Fibroblast of pulmonary artery (primary cell): ENCODE results near the gene OAF.
"Not testable (repeated sequence)": the region's sequence is repeated elsewhere in the genome, so short reads cannot be mapped to it uniquely, and the experiment has no call there.

ENCODE experiments used
- DNase-seq: peaks from one replicate; pipeline ENCODE4 v3.0.0-alpha.2; 2010; ENCODE audit warnings: low read depth
- H3K4me3 ChIP-seq: replicated peaks from 2 replicates; pipeline ENCODE4 v1.5.1; 2011; ENCODE audit warnings: low read depth, mild to moderate bottlenecking, control low read depth, low read length, moderate library complexity
- TF ChIP-seq, protein P1 (sequence below): IDR thresholded peaks from 2 replicates; pipeline ENCODE4 v1.5.1; 2011; ENCODE audit warnings: mild to moderate bottlenecking, control low read depth, low read length, inconsistent platforms; ENCODE audit errors: missing control alignments

The OAF gene

DNA sequence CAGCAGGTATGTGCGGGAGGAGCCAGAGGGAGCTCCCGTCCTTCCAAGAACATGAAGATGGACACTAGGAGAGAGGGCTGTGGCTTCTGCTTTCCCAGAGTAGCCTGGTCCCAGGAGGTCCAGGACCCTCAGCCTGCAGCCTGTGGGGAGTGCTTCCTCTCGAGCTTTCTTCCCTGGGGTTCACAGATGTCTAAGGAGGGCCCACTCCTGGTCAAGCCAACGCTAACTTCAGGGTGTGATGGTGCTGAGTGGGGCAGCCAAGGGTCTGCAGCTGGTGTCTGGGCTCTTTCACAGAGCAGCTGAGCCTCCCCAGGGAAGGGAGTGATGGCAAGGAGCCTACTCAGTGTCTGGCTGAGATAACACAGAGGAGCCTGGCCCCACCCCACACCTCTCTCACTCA lies 32.4 kb downstream of the OAF start:
- H3K4me3 ChIP-seq = no peak overlapping the region
- TF ChIP-seq, protein P1, sequence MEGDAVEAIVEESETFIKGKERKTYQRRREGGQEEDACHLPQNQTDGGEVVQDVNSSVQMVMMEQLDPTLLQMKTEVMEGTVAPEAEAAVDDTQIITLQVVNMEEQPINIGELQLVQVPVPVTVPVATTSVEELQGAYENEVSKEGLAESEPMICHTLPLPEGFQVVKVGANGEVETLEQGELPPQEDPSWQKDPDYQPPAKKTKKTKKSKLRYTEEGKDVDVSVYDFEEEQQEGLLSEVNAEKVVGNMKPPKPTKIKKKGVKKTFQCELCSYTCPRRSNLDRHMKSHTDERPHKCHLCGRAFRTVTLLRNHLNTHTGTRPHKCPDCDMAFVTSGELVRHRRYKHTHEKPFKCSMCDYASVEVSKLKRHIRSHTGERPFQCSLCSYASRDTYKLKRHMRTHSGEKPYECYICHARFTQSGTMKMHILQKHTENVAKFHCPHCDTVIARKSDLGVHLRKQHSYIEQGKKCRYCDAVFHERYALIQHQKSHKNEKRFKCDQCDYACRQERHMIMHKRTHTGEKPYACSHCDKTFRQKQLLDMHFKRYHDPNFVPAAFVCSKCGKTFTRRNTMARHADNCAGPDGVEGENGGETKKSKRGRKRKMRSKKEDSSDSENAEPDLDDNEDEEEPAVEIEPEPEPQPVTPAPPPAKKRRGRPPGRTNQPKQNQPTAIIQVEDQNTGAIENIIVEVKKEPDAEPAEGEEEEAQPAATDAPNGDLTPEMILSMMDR = no peak
- no peak for DNase-seq

DNA sequence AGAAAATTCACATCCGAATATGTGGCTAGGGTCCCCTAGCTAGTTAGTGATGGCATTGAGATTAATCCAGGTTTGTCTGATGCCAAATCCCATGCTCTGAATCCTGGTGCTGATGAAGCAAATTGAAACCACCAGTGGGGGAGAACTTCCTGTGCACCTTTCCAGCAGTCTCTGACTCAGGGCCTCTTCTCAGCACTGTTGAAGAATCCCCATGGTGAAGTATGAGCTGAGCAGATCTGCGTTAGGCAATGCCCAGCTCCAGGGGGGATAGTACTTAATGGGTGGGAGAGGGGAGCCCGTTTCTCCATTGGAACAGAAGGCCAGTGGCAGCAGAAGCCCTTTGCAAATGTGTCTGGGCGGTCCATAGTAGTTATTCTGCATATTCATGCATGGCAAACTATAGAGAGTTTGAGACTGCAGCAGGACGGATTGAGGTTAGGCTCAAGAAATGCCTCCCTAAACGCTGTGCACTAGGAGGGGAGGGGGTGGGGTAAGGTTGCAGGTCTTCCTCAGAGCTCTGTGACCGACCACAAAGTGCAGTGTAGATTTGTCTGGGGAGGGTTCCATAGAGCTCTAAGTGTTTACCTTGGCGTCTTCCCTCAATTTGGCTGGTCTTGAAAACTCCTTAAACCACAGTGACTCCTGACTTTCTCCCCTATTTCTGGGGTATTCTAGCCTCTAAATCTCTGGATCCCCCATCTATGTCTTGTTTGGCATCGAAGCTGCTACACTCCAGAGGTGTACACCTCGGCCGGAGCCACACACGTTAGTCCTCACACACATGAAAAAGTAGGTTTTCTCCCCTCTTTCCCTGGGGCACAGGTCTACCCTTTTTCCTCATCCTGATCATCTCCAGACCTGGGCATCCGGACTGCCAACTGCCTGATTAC lies 33.9 kb downstream of the OAF start:
- peak; percentile 28 for DNase-seq
- TF ChIP-seq, protein P1 = no peak
- H3K4me3 ChIP-seq = no peak overlapping the region

DNA sequence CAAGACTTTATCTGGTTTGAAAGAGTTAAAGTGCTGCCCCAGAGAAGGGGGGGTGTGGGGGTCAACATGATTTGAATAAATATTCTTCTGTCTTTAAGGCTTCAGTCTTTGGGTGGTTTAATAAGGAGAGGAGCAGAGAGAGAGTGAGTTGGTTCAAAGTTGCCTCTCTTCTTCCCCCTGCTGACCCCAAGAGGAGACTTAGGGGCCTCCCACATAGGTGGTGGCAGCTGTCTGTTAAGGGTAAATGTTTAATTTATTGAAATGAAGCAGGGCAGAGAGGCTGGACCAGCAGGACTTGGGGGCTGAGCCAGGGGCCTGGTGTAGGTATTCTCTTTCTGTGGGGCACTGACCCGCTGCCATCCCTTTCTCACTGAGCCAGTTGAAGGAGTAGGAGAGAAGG lies 34.6 kb downstream of the OAF start:
- no peak for DNase-seq
- no peak overlapping the region for H3K4me3 ChIP-seq
- TF ChIP-seq, protein P1 = no peak

DNA sequence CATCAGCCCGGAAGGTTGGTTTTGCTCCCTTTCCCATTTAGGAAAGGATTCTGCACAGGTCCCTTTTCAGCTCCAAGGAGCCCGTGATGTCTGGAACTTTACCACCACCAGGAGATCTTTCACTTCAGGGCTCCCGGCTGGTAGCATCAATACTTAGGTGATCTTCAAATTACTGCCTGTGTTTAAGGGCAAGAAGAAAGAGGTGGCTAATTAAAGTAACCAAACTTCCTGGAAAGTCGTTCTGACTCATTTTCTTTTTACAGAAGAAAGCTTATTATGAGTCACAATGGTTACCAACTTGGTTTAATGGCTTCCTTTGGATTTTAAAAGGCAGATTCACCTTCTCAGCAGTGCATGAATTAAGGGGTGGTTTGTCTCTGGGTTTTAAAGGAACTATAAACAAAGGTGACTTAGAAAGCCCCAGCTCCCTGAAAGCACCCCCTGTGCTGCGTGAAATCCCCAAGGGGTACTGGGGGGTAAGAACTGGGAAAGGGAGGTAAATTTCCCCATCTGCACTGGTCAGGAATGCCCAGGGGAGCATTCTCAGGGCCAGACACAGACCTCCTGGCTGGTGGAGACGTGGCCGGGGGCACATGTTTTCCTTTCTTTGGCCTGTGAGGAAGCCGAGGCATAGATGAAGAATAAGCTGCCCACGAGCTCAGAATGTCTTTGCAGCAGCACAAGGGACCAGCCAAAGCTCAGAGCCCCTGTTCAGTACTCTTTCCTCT lies 37.9 kb downstream of the OAF start:
- H3K4me3 ChIP-seq = no peak overlapping the region
- DNase-seq = peak; percentile 14
- TF ChIP-seq, protein P1 = no peak

DNA sequence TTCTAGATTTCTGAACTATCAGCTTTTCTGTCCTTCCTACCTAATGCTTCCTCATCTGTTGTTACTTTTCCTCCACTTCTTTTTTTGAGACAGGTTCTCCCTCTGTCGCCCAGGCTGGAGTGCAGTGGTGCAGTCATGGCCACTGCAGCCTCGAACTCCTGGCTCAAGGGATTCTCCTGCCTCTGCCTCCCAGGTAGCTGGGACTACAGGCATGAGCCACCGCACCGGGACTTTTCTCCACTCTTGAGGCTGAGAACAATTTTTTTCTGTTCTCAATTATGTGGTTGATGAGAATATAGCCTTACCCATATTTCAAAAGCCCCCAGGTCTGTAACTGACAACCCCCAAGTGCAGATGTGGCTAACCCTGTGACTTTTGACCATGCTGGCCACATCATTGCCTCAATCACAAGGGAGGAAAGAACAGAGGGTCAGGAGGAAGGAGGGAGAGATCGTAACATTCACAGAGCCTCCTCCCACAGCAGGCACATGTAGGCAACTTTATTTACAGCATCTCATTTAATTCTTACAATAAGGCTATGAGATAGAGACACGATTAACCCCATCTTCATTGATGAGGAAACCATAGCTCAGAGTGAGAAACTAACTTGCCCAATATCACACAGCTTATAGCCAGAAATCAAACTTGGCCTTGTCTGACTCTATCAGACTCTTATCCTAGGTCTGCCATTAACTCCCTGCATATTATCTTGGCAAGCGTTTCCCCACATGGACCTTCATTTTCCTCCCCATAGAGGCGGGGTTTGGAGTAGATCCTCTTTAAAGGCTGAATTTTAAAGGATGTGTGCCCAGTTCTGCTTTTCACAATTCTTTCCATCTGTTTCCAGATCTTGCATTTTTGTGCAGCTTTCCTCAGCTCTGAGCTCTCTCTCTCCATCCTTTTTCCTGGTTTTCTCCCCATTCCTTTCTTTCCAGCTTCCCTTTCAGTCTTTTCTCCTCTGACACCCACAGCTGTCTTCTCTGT lies 38.7 kb downstream of the OAF start:
- H3K4me3 ChIP-seq = no peak overlapping the region
- TF ChIP-seq, protein P1 = no peak
- DNase-seq = no peak

DNA sequence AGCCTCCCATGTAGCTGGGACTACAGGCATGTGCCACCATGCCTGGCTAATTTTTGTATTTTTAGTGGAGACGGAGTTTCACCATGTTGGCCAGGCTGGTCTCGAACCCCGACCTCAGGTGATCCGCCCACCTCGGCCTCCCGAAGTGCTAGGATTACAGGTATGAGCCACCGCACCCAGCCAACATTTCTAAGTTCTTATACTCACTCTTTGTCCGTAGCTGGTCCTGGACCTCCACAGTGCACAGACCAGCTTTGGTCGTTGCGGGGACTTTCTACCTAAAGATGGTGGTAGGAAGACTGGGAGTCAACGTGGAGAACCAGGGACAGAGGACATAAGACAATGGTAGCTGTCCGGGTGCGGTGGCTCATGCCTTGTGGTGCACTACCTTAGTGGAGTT lies 42.5 kb downstream of the OAF start:
- not testable (repeated sequence) for H3K4me3 ChIP-seq, DNase-seq
